ENCODE data around the gene SLC43A2.

The SLC43A2 gene

DNA sequence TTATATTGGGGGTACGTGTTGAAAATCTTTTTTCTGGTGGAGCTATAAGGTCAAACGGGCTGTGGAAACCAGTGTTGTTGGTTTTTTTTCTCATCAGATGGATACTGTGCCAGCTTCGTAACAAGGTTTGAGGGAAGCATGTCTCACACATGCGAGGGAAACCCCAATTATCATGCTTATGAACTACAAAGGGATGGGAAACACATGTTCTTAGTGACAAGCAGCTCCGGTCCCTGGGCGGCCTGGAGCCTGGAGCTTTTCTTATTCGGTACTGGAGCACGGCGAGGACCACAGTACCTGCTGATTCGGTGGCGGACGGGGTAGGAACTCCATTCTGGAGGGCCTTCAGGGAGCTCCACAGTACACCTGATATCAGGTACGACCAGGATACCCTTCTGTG, 12.5 kb downstream of the SLC43A2 start:
- Histone ChIP-seq H3K36me3 (ENCODE audit: control insufficient read depth, insufficient read depth, low read length) (no peaks in the 10 kb centered on the region), H3K4me3 (ENCODE audit: low read depth, low read length) (no peak overlapping the region), H3K9ac (no peak overlapping the region), H3K79me2 (peaks cover 8% of the 10 kb centered on the region), H3K9me3 (ENCODE audit: control insufficient read depth, low read length) (no peaks in the 10 kb centered on the region), H3K27me3 (ENCODE audit: control insufficient read depth, insufficient read depth, low read length) (no peaks in the 10 kb centered on the region), H3K4me1 (peaks cover 13% of the 10 kb centered on the region), H2AFZ (no peak overlapping the region), H3K27ac (no peak overlapping the region), H3K4me2 (ENCODE audit: low read length) (no peak overlapping the region)
- TF ChIP-seq CTCF (IDR thresholded peaks at IDR 0.05): no peak

- no peak overlapping the region for H3K27ac ChIP-seq
- no peak overlapping the region for H3K4me2 ChIP-seq (ENCODE audit: low read length)
- H3K4me1 ChIP-seq: no peaks in the 10 kb centered on the region
- H3K36me3 ChIP-seq (ENCODE audit: control insufficient read depth, insufficient read depth, low read length): no peaks in the 10 kb centered on the region
- TF ChIP-seq CTCF (IDR thresholded peaks at IDR 0.05): no peak
- H3K9me3 ChIP-seq (ENCODE audit: control insufficient read depth, low read length): no peaks in the 10 kb centered on the region
- no peak overlapping the region for H2AFZ ChIP-seq
- H3K79me2 ChIP-seq: peaks cover 2% of the 10 kb centered on the region
- no peak overlapping the region for H3K4me3 ChIP-seq (ENCODE audit: low read depth, low read length)
- H3K27me3 ChIP-seq (ENCODE audit: control insufficient read depth, insufficient read depth, low read length): no peaks in the 10 kb centered on the region
- H3K9ac ChIP-seq: no peak overlapping the region
Measured at GRCh38 chr17:1612400-1612799, 16.2 kb downstream of the SLC43A2 start.

DNA sequence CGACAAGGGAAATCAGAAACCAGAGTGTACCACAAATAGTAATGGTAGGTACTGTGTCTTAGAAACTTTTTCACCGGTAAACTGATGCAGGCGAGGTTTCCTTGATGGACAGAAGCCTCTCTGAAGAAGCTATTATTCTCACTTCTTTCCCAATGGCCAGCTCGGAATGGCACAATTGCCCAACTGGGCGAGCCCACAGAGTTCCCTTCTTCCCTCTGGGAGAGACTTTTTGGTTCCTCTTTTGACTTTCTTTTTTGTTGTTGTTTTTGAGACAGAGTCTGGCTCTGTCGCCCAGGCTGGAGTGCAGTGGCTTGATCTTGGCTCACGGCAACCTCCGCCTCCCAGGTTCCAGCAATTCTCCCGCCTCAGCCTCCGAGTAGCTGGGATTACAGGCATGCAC, 16.9 kb downstream of the SLC43A2 start:
- H3K9ac ChIP-seq: no peak overlapping the region
- H3K4me2 ChIP-seq (ENCODE audit: low read length): no peak overlapping the region
- no peaks in the 10 kb centered on the region for H3K4me1 ChIP-seq
- no peaks in the 10 kb centered on the region for H3K36me3 ChIP-seq (ENCODE audit: control insufficient read depth, insufficient read depth, low read length)
- no peak overlapping the region for H3K4me3 ChIP-seq (ENCODE audit: low read depth, low read length)
- H3K27ac ChIP-seq: no peak overlapping the region
- H3K27me3 ChIP-seq (ENCODE audit: control insufficient read depth, insufficient read depth, low read length): no peaks in the 10 kb centered on the region
- H3K9me3 ChIP-seq (ENCODE audit: control insufficient read depth, low read length): no peaks in the 10 kb centered on the region
- no peak overlapping the region for H2AFZ ChIP-seq
- peaks cover 2% of the 10 kb centered on the region for H3K79me2 ChIP-seq
- TF ChIP-seq CTCF (IDR thresholded peaks at IDR 0.05): no peak

DNA sequence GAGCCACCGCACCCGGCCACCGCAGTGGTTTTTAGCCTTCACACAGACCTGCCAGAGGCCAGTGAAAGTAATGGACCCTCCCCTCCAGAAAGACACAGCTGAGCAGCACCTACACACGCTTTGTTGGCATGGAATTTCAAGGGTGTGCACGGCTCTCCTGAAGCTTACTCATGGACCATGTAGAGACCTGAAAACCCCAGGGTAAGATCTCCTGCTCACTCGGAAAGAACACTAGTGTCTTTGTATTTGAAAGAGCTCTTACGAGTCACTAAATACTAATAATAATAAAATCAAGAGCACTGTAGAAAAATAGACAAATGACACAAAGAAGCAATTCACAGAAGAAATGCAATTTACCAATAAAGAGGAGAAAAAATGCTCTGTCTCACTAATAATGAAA, 20.0 kb downstream of the SLC43A2 start:
- Histone ChIP-seq H3K27ac (no peak overlapping the region), H3K79me2 (peaks cover 3% of the 10 kb centered on the region), H3K4me3 (ENCODE audit: low read depth, low read length) (no peak overlapping the region), H3K4me2 (ENCODE audit: low read length) (no peak overlapping the region), H3K9ac (no peak overlapping the region), H3K4me1 (peaks cover 7% of the 10 kb centered on the region), H3K9me3 (ENCODE audit: control insufficient read depth, low read length) (no peaks in the 10 kb centered on the region), H2AFZ (no peak overlapping the region), H3K27me3 (ENCODE audit: control insufficient read depth, insufficient read depth, low read length) (no peaks in the 10 kb centered on the region), H3K36me3 (ENCODE audit: control insufficient read depth, insufficient read depth, low read length) (no peaks in the 10 kb centered on the region)
- no peak for TF ChIP-seq CTCF (IDR thresholded peaks at IDR 0.05)

GRCh38 chr17:1607971-1608320, 20.7 kb downstream of the SLC43A2 start:
- Histone ChIP-seq H3K4me2 (ENCODE audit: low read length) (no peak overlapping the region), H3K27me3 (ENCODE audit: control insufficient read depth, insufficient read depth, low read length) (no peaks in the 10 kb centered on the region), H2AFZ (no peak overlapping the region), H3K4me3 (ENCODE audit: low read depth, low read length) (no peak overlapping the region), H3K9me3 (ENCODE audit: control insufficient read depth, low read length) (no peaks in the 10 kb centered on the region), H3K36me3 (ENCODE audit: control insufficient read depth, insufficient read depth, low read length) (no peaks in the 10 kb centered on the region), H3K9ac (no peak overlapping the region), H3K4me1 (peaks cover 7% of the 10 kb centered on the region), H3K79me2 (peaks cover 3% of the 10 kb centered on the region), H3K27ac (no peak overlapping the region)
- TF ChIP-seq CTCF (IDR thresholded peaks at IDR 0.05): no peak

All from parathyroid adenoma (tissue), 2 donors.